HG03159 (cell line): ENCODE results near the gene CITED4.

Experiments used
- ATAC-seq: cut with Tn5 transposase; IDR thresholded peaks from one replicate; pipeline ENCODE4 v1.9.1; 2021; ENCODE audit warnings: mild to moderate bottlenecking, moderate library complexity; ENCODE audit not compliant: unreplicated experiment

CITED4 gene

GRCh38 chr1:40837601-40838000, 24.6 kb downstream of the CITED4 start:
- ATAC-seq, result no peak

GRCh38 chr1:40836283-40836682, 25.9 kb downstream of the CITED4 start:
- no peak for ATAC-seq

GRCh38 chr1:40834968-40835545, 27.1 kb downstream of the CITED4 start:
- no peak for ATAC-seq

GRCh38 chr1:40833979-40834378, 28.2 kb downstream of the CITED4 start:
- ATAC-seq, result no peak

- ATAC-seq, result no peak
Observed at GRCh38 chr1:40831001-40831732, 31.0 kb downstream of the CITED4 start.

GRCh38 chr1:40830419-40830943, 31.7 kb downstream of the CITED4 start:
- no peak for ATAC-seq

GRCh38 chr1:40829631-40830245, 32.4 kb downstream of the CITED4 start:
- no peak for ATAC-seq

- no peak for ATAC-seq
Observed at GRCh38 chr1:40825996-40826395, 36.2 kb downstream of the CITED4 start.

- ATAC-seq, result no peak
Observed at GRCh38 chr1:40825435-40825788, 36.8 kb downstream of the CITED4 start.

- no peak for ATAC-seq
Observed at GRCh38 chr1:40824591-40825434, 37.4 kb downstream of the CITED4 start.

GRCh38 chr1:40823983-40824382, 38.2 kb downstream of the CITED4 start:
- no peak for ATAC-seq

GRCh38 chr1:40823345-40823744, 38.8 kb downstream of the CITED4 start:
- no peak for ATAC-seq

- ATAC-seq, result no peak
Observed at GRCh38 chr1:40822890-40823289, 39.3 kb downstream of the CITED4 start.

- no peak for ATAC-seq
Observed at GRCh38 chr1:40820911-40821693, 41.1 kb downstream of the CITED4 start.

GRCh38 chr1:40820251-40820797, 41.8 kb downstream of the CITED4 start:
- ATAC-seq, result no peak

- ATAC-seq, result no peak
Observed at GRCh38 chr1:40819101-40819500, 43.1 kb downstream of the CITED4 start.

- peak; percentile 75 for ATAC-seq
Observed at GRCh38 chr1:40818264-40818961, 43.8 kb downstream of the CITED4 start.

- no peak for ATAC-seq
Observed at GRCh38 chr1:40817791-40818263, 44.3 kb downstream of the CITED4 start.

- no peak for ATAC-seq
Observed at GRCh38 chr1:40815420-40815819, 46.7 kb downstream of the CITED4 start.
